NCI-H510A (cell line): ENCODE data around the gene RNF224.

Experiments
- DNase-seq: peaks from one replicate; lab custom pipeline; 2025; lab: John Stamatoyannopoulos, UW

Gene RNF224

GRCh38 chr9:137215196-137215986 is 11.9 kb upstream of the RNF224 start:
- no peak for DNase-seq

GRCh38 chr9:137216188-137216965 is 10.9 kb upstream of the RNF224 start:
- DNase-seq: no peak

GRCh38 chr9:137217276-137218211 is 9.8 kb upstream of the RNF224 start:
- DNase-seq: peak; percentile 78

GRCh38 chr9:137218212-137218753 is 9.0 kb upstream of the RNF224 start:
- DNase-seq: no peak

- DNase-seq: no peak
Measured at GRCh38 chr9:137218754-137219271, 8.5 kb upstream of the RNF224 start.

GRCh38 chr9:137219757-137220316 is 7.5 kb upstream of the RNF224 start:
- DNase-seq: no peak

GRCh38 chr9:137220317-137221094 is 6.8 kb upstream of the RNF224 start:
- DNase-seq: no peak

- no peak for DNase-seq
Measured at GRCh38 chr9:137221095-137221505, 6.2 kb upstream of the RNF224 start.

- peak; percentile 43 for DNase-seq
Measured at GRCh38 chr9:137221506-137222111, 5.7 kb upstream of the RNF224 start.

- no peak for DNase-seq
Measured at GRCh38 chr9:137222190-137223077, 4.9 kb upstream of the RNF224 start, which contains the start of gene RNF208. Gene RNF208 (minus strand): TSS chr9:137222240. CDS start chr9:137221212, 1,028 bp downstream.

- DNase-seq: peak; percentile 82
Measured at GRCh38 chr9:137223078-137223970, 4.0 kb upstream of the RNF224 start.

GRCh38 chr9:137224830-137225694 is 2.2 kb upstream of the RNF224 start, which contains the start of gene CYSRT1:
Gene CYSRT1 (plus strand): TSS chr9:137225174. CDS start chr9:137225622, 448 bp downstream.
- DNase-seq: no peak

GRCh38 chr9:137225699-137226331 is 1.5 kb upstream of the RNF224 start:
- no peak for DNase-seq

GRCh38 chr9:137226338-137227053 is 806 bp upstream of the RNF224 start:
- DNase-seq: no peak

- no peak for DNase-seq
Measured at GRCh38 chr9:137227853-137228505, 677 bp downstream of the RNF224 start.
